HepG2 (cell line): ENCODE results near the gene HINT1. TPM values are rescaled to one million over a fixed set of nuclear protein-coding genes. Genes with fewer than 3 reads are reported as not detected.

ENCODE experiments used
- AKAP8 ChIP-seq: sonication (generic); formaldehyde crosslinking; IDR thresholded peaks from 2 replicates; pipeline ENCODE4 v1.5.1; 2020; ENCODE audit warnings: mild to moderate bottlenecking, missing genetic modification reagents
- BORCS8-MEF2B ChIP-seq: sonication (generic); formaldehyde crosslinking; IDR thresholded peaks from 2 replicates; pipeline ENCODE4 v1.8.0; 2022; ENCODE audit warnings: mild to moderate bottlenecking, missing genetic modification reagents
- FOXC1 ChIP-seq: sonication (generic); formaldehyde crosslinking; IDR thresholded peaks from 2 replicates; pipeline ENCODE4 v1.8.0; 2022; ENCODE audit warnings: mild to moderate bottlenecking, missing genetic modification reagents, borderline replicate concordance
- FOXK1 ChIP-seq: sonication (generic); formaldehyde crosslinking; IDR thresholded peaks from 2 replicates; pipeline ENCODE4 v1.4.0; 2020; ENCODE audit warnings: low read depth, missing genetic modification reagents, borderline replicate concordance
- GLMP ChIP-seq: sonication (generic); formaldehyde crosslinking; IDR thresholded peaks from 2 replicates; pipeline ENCODE4 v1.9.0; 2021; ENCODE audit warnings: missing genetic modification reagents, mild to moderate bottlenecking, borderline replicate concordance
- KDM4B ChIP-seq: sonication (generic); formaldehyde crosslinking; IDR thresholded peaks from 2 replicates; pipeline ENCODE4 v1.4.0; 2020; ENCODE audit warnings: missing genetic modification reagents
- KLF12 ChIP-seq: sonication (generic); formaldehyde crosslinking; IDR thresholded peaks from 2 replicates; pipeline ENCODE4 v1.4.0; 2020; ENCODE audit warnings: missing genetic modification reagents, borderline replicate concordance
- MLXIP ChIP-seq: sonication (generic); formaldehyde crosslinking; IDR thresholded peaks from 2 replicates; pipeline ENCODE4 v1.9.0; 2021; ENCODE audit warnings: missing genetic modification reagents, borderline replicate concordance
- MXI1 ChIP-seq: IDR thresholded peaks from 3 replicates; pipeline ENCODE4 v1.6.1; 2012; ENCODE audit warnings: low read depth, low read length, inconsistent platforms, borderline replicate concordance
- RERE ChIP-seq: IDR thresholded peaks from 2 replicates; pipeline ENCODE4 v1.6.1; 2016; ENCODE audit warnings: low read depth, missing genetic modification reagents, missing compliant biosample characterization
- ZEB1 ChIP-seq: IDR thresholded peaks from 2 replicates; pipeline ENCODE4 v1.6.1; 2012; ENCODE audit warnings: mild to moderate bottlenecking, low read depth, inconsistent platforms; ENCODE audit not compliant: insufficient replicate concordance
- ZNF101 ChIP-seq: sonication (generic); formaldehyde crosslinking; IDR thresholded peaks from 2 replicates; pipeline ENCODE4 v1.4.0; 2020; ENCODE audit warnings: mild to moderate bottlenecking, low read depth, missing genetic modification reagents, borderline replicate concordance
- ZNF549 ChIP-seq: sonication (generic); formaldehyde crosslinking; IDR thresholded peaks from 2 replicates; pipeline ENCODE4 v1.5.0; 2020; ENCODE audit warnings: missing genetic modification reagents
- ZNF563 ChIP-seq: sonication (generic); formaldehyde crosslinking; IDR thresholded peaks from 2 replicates; pipeline ENCODE4 v1.8.0; 2022; ENCODE audit warnings: mild to moderate bottlenecking, moderate library complexity, missing genetic modification reagents
- ZNF598 ChIP-seq: sonication (generic); formaldehyde crosslinking; IDR thresholded peaks from 2 replicates; pipeline ENCODE4 v1.5.1; 2020; ENCODE audit warnings: mild to moderate bottlenecking, missing genetic modification reagents, borderline replicate concordance
- ZNF605 ChIP-seq: sonication (generic); formaldehyde crosslinking; IDR thresholded peaks from 2 replicates; pipeline ENCODE4 v1.8.0; 2022; ENCODE audit warnings: mild to moderate bottlenecking, missing genetic modification reagents
- ZNF839 ChIP-seq: sonication (generic); formaldehyde crosslinking; IDR thresholded peaks from 2 replicates; pipeline ENCODE4 v1.4.0; 2020; ENCODE audit warnings: missing genetic modification reagents, mild to moderate bottlenecking, borderline replicate concordance
- ZNF878 ChIP-seq: sonication (generic); formaldehyde crosslinking; IDR thresholded peaks from 2 replicates; pipeline ENCODE4 v1.8.1; 2023; ENCODE audit warnings: mild to moderate bottlenecking, missing genetic modification reagents, moderate library complexity
- polyA plus RNA-seq, 8 experiments: library from polyadenylated mRNA; depleted of rRNA in 3 of 8; stranded (reverse) in 7 of 8; unstranded in 1 of 8; fragments of >200 nt; fragmentation: Illumina TruSeq in 4 of 8; extraction: Trizol in 4 of 8; gene quantifications; 2 replicates each; pipeline versions ENCODE4 v1.2.1 to v1.2.3, GENCODE V29; 2011 to 2016; ENCODE audit warnings: low read depth in 4 of 8, missing spikeins in 1 of 8, mixed read lengths in 1 of 8; ENCODE audit not compliant: insufficient read depth in 1 of 8
- total RNA-seq, 5 experiments: library from RNA; depleted of rRNA; stranded (reverse); fragments of >200 nt; fragmentation: Illumina TruSeq; extraction: Trizol; gene quantifications; 2 replicates each; pipeline ENCODE4 v1.2.3, GENCODE V29; 2016; ENCODE audit warnings: low read depth in 1 of 5

HINT1 gene
- total and polyA plus RNA-seq, 2 of the 13 experiments (the other 11 are each of a cell fraction or from before 2014, with no cell fraction given) = 428 to 997 TPM

- TF ChIP-seq ZEB1 (no peak), RERE (CRISPR knock-in tag) (no peak), AKAP8 (CRISPR knock-in tag) (0 out of 2 replicates have a peak, but pooled peaks have one; percentile 62), ZNF549 (CRISPR knock-in tag) (0 out of 2 replicates have a peak, but pooled peaks have one; percentile 67), ZNF101 (CRISPR knock-in tag) (no peak), KDM4B (CRISPR knock-in tag) (0 out of 2 replicates have a peak, but pooled peaks have one; percentile 67), KLF12 (peak; percentile 68; the same call in 1 of the 2 replicates), MXI1 (peak; percentile 57; the same call in 1 of the 3 replicates), BORCS8-MEF2B (CRISPR knock-in tag) (no peak), MLXIP (CRISPR knock-in tag) (peak; percentile 61; the same call in 1 of the 2 replicates), ZNF839 (CRISPR knock-in tag) (no peak), ZNF563 (peak; percentile 26; the same call in 1 of the 2 replicates), GLMP (no peak), ZNF878 (no peak), FOXK1 (CRISPR knock-in tag) (no peak), ZNF605 (CRISPR knock-in tag) (no peak; the same call in 1 of the 2 replicates), FOXC1 (CRISPR knock-in tag) (peak; percentile 22), ZNF598 (CRISPR knock-in tag) (no peak)
These were observed 601 bp downstream of the HINT1 start (continued) for GRCh38 chr5:131164191-131165118.
